ENCODE results near the gene MPV17L2. TPM values are rescaled to one million over a fixed set of nuclear protein-coding genes. Genes with fewer than 3 reads are reported as not detected.

The MPV17L2 gene
- 1 to 10 TPM; 5.8 to 7.0 TPM for total RNA-seq
- polyA plus RNA-seq = 10 to 100 TPM in 1 of 3 donors, 1 to 10 TPM in 2; 5.1 to 12.2 (median 9.4) TPM
- 5.9 to 24.1 (median 9.0) reads per million in 6 experiments for total RNA-seq

DNA sequence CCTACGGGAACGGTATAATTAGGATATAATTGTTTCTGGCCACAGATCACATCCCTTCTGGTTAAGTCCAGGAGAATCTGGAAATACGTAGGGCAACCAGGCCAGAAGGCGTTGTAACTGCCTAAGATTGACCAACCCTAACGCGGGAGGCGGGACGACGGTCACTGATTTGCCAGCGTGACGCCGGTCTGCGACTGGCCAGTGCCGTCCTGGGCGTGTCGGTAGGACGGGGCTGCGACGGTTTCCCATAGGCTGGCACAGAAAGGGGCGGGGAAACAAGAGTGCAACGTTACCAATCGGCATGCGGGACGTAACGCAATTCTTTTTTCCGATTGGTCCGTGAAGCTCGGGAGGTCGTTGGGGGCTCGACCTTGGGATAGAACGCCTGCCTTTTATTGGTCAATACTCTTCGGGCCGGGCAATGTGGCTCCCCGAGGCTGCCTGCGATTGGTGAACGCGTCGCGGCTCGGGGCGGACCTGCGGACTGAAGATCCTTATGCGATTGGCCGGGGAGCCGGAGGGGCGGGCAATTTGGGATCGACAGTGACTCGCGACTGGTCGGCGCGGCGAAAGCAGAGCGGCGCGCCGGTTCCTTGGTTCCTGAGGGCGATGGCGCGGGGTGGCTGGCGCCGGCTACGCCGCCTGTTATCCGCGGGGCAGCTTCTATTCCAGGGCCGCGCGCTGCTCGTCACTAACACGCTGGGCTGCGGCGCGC, at the start of gene MPV17L2:
MPV17L2 (plus strand) TSS at position 546 of the 715 bp plus-strand sequence; CDS start at position 610, 64 bp downstream.
- H3K4me1 Mint-ChIP-seq = peaks cover 7 to 28% (median 24%) of the 10 kb centered on the region in 4 donors
- peak within 1 kb of the TSS; percentile 78 to 98 (median 90) for H3K4me3 Mint-ChIP-seq
- peak; percentile 94 to 100 (median 98) for DNase-seq
- peaks cover 0 to 14% (median 0%) of the 10 kb centered on the region in 3 donors for H3K36me3 Mint-ChIP-seq
- POLR2A ChIA-PET = interaction anchor here (0.6 to 5.2 kb wide), 18 partner anchors 11 to 333 kb away, joined by 3 to 72 read pairs (median 5); partner anchors contain the start of genes IFI30, JUND, RAB3A and RPL18A
- H3K27ac Mint-ChIP-seq = peak within 1 kb of the TSS; percentile 79 to 99 (median 93)
- no peaks in the 10 kb centered on the region for H3K9me3 Mint-ChIP-seq
- ATAC-seq = peak; percentile 89
- peaks cover 0 to 4% (median 0%) of the 10 kb centered on the region in 5 donors for H3K27me3 Mint-ChIP-seq

DNA sequence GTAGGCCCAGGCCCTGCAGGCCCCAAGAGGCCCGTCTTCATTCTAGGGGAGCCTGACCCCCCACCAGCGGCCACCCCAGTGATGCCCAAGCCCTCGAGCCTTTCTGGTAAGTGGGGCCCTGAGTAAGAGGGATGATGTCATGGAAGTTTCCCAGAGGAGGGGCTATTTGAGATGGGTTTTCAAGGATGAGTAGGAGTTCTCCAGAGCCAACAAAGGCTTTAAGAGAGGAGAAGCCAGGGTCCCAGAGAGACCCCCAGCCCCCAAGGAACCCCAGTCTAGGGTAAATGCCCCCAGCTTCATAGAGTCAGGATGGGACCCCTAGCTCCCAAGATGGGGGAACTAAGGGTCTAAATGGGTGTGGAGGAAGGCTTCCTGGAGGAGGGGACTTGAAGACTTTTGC, 49.1 kb upstream of the MPV17L2 start:
- ATAC-seq (no peak), DNase-seq (no peak)
- Mint-ChIP-seq H3K4me1 (peaks cover 0 to 3% (median 1%) of the 10 kb centered on the region in 4 donors), H3K4me3 (no peak overlapping the region), H3K36me3 (peaks cover 3 to 90% (median 16%) of the 10 kb centered on the region in 3 donors), H3K27ac (peak overlapping the region in 4 of 10 donors; percentile 60 to 81 (median 76)), H3K27me3 (no peaks in the 10 kb centered on the region), H3K9me3 (no peaks in the 10 kb centered on the region)
- POLR2A ChIA-PET = interaction anchor here (1.2 to 1.7 kb wide), 2 partner anchors 17 to 25 kb away, joined by 3 to 4 read pairs; no protein-coding TSS in a partner anchor

DNA sequence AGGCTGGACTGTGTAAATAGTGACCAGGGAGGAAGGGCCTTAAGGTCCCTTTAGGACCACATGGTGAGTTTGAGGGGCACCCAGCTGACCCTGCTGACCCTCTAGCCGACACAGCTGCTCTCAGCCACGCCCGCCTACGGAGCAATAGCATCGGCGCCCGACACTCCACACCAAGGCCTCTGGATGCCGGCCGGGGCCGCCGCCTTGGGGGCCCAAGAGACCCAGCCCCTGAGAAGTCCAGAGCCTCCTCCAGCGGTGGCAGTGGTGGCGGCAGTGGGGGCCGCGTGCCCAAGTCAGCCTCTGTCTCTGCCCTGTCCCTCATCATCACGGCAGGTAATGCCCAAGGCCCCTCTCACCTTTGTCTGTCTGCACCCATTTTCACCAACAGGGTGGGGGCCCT, 48.7 kb upstream of the MPV17L2 start:
- Mint-ChIP-seq H3K4me3 (no peak overlapping the region), H3K27me3 (no peaks in the 10 kb centered on the region), H3K27ac (peak overlapping the region in 4 of 10 donors; percentile 60 to 81 (median 76)), H3K9me3 (no peaks in the 10 kb centered on the region), H3K36me3 (peaks cover 3 to 86% (median 14%) of the 10 kb centered on the region in 3 donors), H3K4me1 (peaks cover 0 to 3% (median 1%) of the 10 kb centered on the region in 4 donors)
- DNase-seq (no peak), ATAC-seq (no peak)
- POLR2A ChIA-PET = interaction anchor here (1.2 to 1.7 kb wide), 2 partner anchors 17 to 25 kb away, joined by 3 to 4 read pairs; no protein-coding TSS in a partner anchor

DNA sequence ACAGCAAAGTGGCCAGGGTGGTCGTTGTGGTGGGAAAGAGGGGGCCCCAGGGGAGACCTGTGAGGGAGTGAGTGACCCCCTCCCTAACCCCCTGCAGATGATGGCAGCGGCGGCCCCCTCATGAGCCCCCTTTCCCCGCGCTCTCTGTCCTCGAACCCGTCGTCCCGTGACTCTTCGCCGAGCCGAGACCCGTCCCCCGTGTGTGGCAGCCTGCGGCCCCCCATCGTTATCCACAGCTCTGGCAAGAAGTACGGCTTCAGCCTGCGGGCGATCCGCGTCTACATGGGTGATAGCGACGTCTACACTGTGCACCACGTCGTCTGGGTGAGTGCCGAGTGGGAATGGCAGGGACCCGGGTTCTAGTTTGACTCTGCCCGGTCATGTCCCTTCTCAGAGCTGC, 48.1 kb upstream of the MPV17L2 start:
- no peak overlapping the region for H3K4me3 Mint-ChIP-seq
- peaks cover 3 to 84% (median 14%) of the 10 kb centered on the region in 3 donors for H3K36me3 Mint-ChIP-seq
- H3K9me3 Mint-ChIP-seq = no peaks in the 10 kb centered on the region
- POLR2A ChIA-PET = interaction anchor here (0.5 to 1.7 kb wide), 5 partner anchors 16 to 137 kb away, joined by 3 to 4 read pairs (median 3); partner anchors contain the start of gene ARRDC2
- H3K27ac Mint-ChIP-seq = peak overlapping the region in 4 of 10 donors; percentile 35 to 56 (median 48)
- H3K4me1 Mint-ChIP-seq = peaks cover 0 to 4% (median 1%) of the 10 kb centered on the region in 4 donors
- DNase-seq (no peak), ATAC-seq (no peak)
- H3K27me3 Mint-ChIP-seq = no peaks in the 10 kb centered on the region

DNA sequence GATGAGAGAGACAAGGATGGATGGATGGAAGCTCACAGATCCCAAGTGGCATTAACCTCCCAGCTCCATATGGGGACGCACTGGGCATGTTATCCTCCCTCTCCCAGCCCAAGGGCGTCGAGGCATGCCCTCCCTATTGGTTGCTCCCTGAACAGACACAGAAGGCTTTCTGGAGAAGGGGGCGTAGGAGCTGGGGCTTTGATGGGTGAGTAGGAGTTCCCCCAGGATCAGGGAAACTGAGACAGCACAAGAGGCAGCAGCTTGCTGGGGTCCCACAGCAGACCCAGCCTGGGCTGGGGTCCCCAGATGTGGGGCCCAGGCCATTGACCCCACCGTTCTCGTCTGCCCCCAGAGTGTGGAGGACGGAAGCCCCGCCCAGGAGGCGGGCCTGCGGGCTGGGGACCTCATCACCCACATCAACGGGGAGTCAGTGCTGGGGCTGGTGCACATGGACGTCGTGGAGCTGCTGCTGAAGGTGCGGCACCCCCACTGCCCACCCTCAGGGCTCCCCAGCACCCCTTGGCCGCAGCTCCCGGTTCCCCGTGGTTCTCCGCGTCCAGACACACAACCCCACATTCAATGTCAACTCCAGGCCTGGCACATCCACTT, 47.5 kb upstream of the MPV17L2 start:
- POLR2A ChIA-PET = interaction anchor here (0.5 to 1.7 kb wide), 6 partner anchors 16 to 545 kb away, joined by 3 to 5 read pairs (median 4); partner anchors contain the start of gene ARRDC2
- Mint-ChIP-seq H3K4me1 (peaks cover 0 to 7% (median 1%) of the 10 kb centered on the region in 4 donors), H3K27me3 (no peaks in the 10 kb centered on the region), H3K36me3 (peaks cover under 1 to 80% (median 11%) of the 10 kb centered on the region in 3 donors), H3K27ac (peak overlapping the region in 3 of 10 donors; percentile 35 to 69 (median 43)), H3K9me3 (no peaks in the 10 kb centered on the region), H3K4me3 (no peak overlapping the region)
- ATAC-seq (no peak), DNase-seq (no peak)

DNA sequence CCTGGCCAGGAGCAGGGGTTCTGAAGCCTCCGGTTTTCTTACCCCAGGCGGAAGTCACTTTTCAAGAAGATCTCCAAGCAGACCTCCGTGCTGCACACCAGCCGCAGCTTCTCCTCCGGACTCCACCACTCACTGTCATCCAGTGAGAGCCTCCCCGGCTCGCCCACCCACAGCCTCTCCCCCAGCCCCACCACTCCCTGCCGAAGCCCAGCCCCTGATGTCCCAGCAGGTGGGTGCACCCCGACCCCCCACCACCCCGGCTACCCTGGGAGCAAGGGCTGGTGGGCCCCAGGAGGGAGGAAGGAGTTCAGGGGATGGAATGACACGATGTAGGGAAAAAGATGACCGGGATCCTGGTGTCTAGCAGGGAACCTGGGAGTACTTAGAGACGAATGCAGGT, 45.6 kb upstream of the MPV17L2 start:
- Mint-ChIP-seq H3K27ac (peak overlapping the region in 3 of 10 donors; percentile 55 to 68 (median 60)), H3K4me1 (peaks cover 5 to 21% (median 7%) of the 10 kb centered on the region in 4 donors), H3K4me3 (no peak overlapping the region), H3K9me3 (no peaks in the 10 kb centered on the region), H3K36me3 (peaks cover 0 to 62% (median 5%) of the 10 kb centered on the region in 3 donors), H3K27me3 (no peaks in the 10 kb centered on the region)
- DNase-seq (no peak), ATAC-seq (no peak)
- POLR2A ChIA-PET = no interaction called here

DNA sequence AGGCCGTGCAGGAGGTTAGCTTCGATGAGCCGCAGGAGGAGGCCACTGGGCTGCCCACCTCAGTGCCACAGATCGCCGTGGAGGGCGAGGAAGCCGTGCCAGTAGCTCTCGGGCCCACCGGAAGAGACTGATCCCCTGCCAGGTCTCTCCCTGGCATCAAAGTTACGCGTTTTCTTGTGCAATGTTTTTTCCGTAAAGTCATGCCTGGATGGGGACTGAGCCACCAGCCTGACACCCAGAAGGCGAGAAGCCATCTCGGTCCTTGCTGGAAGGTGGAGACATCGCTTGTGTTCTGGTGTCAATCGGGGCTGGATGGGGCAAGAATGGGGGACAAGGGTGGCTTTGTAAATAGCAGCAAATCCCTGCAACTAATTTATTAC, 43.4 kb upstream of the MPV17L2 start:
- H3K27ac Mint-ChIP-seq = peak overlapping the region in 2 of 10 donors; percentile 35 to 40
- POLR2A ChIA-PET = interaction anchor here (0.7 to 1.3 kb wide), 3 partner anchors 21 to 107 kb away, joined by 3 to 5 read pairs (median 4); no protein-coding TSS in a partner anchor
- H3K27me3 Mint-ChIP-seq = no peaks in the 10 kb centered on the region
- no peak for ATAC-seq
- DNase-seq = no peak
- H3K4me1 Mint-ChIP-seq = peaks cover 16 to 31% (median 17%) of the 10 kb centered on the region in 4 donors
- H3K9me3 Mint-ChIP-seq = no peaks in the 10 kb centered on the region
- peak overlapping the region in 2 of 10 donors; percentile 48 to 66 for H3K4me3 Mint-ChIP-seq
- H3K36me3 Mint-ChIP-seq = peaks cover 0 to 44% (median 5%) of the 10 kb centered on the region in 3 donors

DNA sequence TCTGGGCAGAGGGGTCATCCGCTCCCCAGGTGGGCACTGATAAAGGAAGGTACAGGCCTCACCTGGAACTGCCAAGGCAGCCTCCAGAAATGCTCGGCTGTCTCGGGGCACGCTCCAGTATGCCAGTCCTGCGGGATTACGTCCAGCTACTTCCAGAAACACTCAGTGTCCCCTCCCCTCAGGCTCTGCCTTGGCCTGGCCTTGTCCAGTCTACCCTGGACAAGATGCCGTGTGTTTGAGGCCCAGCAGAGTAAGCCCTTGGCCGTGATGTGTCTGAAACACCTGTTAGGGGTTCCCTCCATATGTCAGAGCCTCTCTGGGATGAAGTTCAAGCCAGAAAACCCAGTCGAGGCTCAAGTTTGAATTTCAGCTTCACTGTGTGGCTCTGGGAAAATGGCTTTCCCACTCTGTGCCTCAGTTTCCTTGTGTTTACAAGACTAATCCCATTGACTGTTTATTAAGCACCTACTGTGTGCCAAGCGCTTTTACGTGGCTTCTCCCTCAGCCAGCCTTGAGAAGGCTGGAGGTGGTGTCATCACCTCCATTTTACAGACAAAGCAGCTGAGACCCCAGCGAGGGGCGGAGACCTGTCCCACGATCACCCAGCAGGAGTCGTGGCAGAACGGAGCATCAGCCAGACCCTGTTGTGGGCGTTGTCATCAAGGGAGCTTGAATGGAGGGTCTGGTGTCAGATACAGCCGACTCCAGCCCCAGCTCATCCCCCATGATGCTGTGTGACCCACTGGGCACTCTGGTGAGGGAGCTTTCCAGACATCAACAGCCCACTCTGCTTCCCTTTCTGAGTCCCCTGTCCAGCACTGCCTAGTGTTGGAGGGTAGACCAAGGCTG, 42.0 kb upstream of the MPV17L2 start:
- H3K9me3 Mint-ChIP-seq = no peaks in the 10 kb centered on the region
- H3K27ac Mint-ChIP-seq = peak overlapping the region in 9 of 10 donors; percentile 93 to 99 (median 96)
- H3K27me3 Mint-ChIP-seq = no peaks in the 10 kb centered on the region
- POLR2A ChIA-PET = interaction anchor here (0.6 to 3.1 kb wide), 16 partner anchors 9 to 154 kb away, joined by 3 to 39 read pairs (median 5); partner anchors contain the start of genes IL12RB1, JUND and RAB3A
- peak overlapping the region; percentile 83 to 97 (median 93) for H3K4me3 Mint-ChIP-seq
- peaks cover 18 to 32% (median 20%) of the 10 kb centered on the region in 4 donors for H3K4me1 Mint-ChIP-seq
- no peak for ATAC-seq
- peak in 1 of 10 donors; percentile 62 for DNase-seq
- peaks cover 0 to 30% (median 1%) of the 10 kb centered on the region in 3 donors for H3K36me3 Mint-ChIP-seq

DNA sequence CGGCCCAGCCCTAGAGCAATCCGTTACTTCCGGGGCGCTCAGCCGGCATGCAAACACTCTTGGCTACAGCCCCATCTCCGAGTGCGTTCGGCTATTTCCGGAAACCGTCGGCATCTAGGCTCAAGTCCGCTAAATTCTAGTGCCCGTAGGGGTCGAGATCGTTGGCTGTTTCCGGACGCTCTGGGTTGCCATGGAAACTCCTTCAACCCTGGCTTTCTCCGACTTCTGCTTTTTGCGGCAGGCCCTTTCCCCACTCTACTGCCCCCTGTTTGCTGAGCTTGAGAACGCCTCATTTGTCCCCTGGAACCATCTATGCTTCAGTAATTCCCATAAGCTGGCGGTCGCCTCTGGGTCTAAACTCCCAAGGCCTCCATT, 40.6 kb upstream of the MPV17L2 start:
- H3K4me1 Mint-ChIP-seq = peaks cover 15 to 31% (median 26%) of the 10 kb centered on the region in 4 donors
- DNase-seq (peak; percentile 95 to 100 (median 97)), ATAC-seq (peak; percentile 70 to 72)
- H3K4me3 Mint-ChIP-seq = peak overlapping the region; percentile 83 to 97 (median 93)
- peak overlapping the region; percentile 93 to 99 (median 96) for H3K27ac Mint-ChIP-seq
- peaks cover 0 to 20% (median 0%) of the 10 kb centered on the region in 3 donors for H3K36me3 Mint-ChIP-seq
- H3K9me3 Mint-ChIP-seq = no peaks in the 10 kb centered on the region
- H3K27me3 Mint-ChIP-seq = no peaks in the 10 kb centered on the region
- POLR2A ChIA-PET = interaction anchor here (0.6 to 3.1 kb wide), 18 partner anchors 9 to 152 kb away, joined by 3 to 39 read pairs (median 5); partner anchors contain the start of genes ARRDC2, IL12RB1, JUND and MAST3

DNA sequence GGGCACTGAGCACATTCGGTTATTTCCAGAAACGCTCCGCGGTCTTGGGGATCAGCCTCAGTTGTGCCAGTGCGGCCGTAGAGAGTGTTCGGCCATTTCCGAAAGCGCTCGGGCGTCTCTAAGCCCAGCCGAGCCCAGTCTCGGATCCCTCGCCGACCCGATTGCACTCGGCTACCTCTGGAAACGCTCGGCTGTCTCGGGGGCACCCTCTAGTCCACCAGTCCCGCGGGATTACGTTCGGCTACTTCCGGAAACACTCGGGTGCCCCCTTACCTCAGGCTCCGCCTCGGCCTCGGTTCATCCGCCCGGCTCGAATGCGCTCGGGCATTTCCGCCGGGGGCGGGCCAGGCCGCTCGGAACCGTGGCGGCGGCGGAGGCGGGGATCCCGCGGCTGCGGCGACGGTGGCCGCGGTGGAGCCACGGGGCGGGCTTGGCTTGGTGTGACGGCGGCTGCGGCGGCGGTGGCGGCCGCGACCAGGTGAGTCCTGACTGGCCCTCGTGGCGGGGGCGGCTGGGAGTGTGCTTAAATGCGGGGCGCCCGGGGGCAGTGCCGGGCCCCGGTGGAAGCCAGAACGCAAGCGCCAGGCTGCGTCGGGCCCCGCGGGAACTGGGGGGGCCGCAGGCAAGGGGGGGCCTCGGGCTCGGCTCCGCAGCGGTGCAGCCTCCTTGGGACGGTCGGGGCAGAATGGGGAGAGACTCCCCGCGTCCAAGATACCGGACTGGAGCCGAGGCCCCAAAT, 40.0 kb upstream of the MPV17L2 start, which contains the start of gene PIK3R2:
PIK3R2 (plus strand) TSS at position 347 of the 739 bp plus-strand sequence. CDS start 2,717 bp downstream, outside the sequence.
- ATAC-seq (peak; percentile 86 to 88), DNase-seq (peak; percentile 98 to 100 (median 100))
- Mint-ChIP-seq H3K27me3 (no peaks in the 10 kb centered on the region), H3K36me3 (peaks cover 0 to 15% (median 0%) of the 10 kb centered on the region in 3 donors), H3K27ac (peak within 1 kb of the TSS; percentile 93 to 99 (median 96)), H3K4me3 (peak within 1 kb of the TSS; percentile 83 to 97 (median 93)), H3K4me1 (peaks cover 15 to 31% (median 26%) of the 10 kb centered on the region in 4 donors), H3K9me3 (no peaks in the 10 kb centered on the region)
- POLR2A ChIA-PET = interaction anchor here (0.6 to 3.1 kb wide), 15 partner anchors 9 to 152 kb away, joined by 3 to 39 read pairs (median 6); partner anchors contain the start of genes ARRDC2, IL12RB1, JUND and MAST3
